T47D (cell line): ENCODE data around the gene JMJD1C.
"Not testable (repeated sequence)": the region's sequence is repeated elsewhere in the genome, so short reads cannot be mapped to it uniquely, and the experiment has no call there.

Experiments used
- DNase-seq, 2 experiments: peaks; one replicate each; pipeline versions ENCODE4 v3.0.0 to v3.0.0-alpha.2; 2011 to 2012; ENCODE audit warnings: low read depth in 1 of 2, low spot score in 1 of 2
- JUND ChIP-seq: IDR thresholded peaks from 2 replicates; pipeline ENCODE4 v1.6.1; 2012; ENCODE audit warnings: low read depth
- in situ Hi-C: cut with HindIII; loops from 2 replicates; pipeline ENCODE4 v1.10.0; 2016; ENCODE audit warnings: low sequenced_read_pairs, low pct_unique_long_range_greater_than_20kb

JMJD1C gene

DNA sequence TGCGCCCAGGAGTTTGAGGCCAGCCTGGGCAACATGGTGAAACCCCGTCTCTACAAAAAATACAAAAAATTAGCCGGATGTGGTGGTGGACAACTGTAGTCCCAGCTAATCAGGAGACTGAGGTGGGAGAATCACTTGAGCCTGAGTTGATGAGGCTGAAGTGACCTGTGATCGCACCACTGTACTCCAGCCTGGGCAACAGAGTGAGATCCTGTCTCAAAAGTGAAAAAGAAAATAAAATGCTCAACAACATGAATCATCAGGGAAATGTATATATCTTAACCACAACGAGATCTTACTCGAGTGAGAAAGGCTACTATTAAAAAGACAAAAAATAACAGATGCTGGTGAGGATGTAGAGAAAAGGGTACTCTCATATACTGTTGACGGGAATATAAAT is 72.7 kb downstream of the JMJD1C start:
- DNase-seq: no peak
- no peak for TF ChIP-seq JUND
- in situ Hi-C loops: no loop called here

GRCh38 chr10:63392224-63392623 is 73.6 kb downstream of the JMJD1C start:
- no peak for DNase-seq
- TF ChIP-seq JUND: no peak
- in situ Hi-C loops: no loop called here

DNA sequence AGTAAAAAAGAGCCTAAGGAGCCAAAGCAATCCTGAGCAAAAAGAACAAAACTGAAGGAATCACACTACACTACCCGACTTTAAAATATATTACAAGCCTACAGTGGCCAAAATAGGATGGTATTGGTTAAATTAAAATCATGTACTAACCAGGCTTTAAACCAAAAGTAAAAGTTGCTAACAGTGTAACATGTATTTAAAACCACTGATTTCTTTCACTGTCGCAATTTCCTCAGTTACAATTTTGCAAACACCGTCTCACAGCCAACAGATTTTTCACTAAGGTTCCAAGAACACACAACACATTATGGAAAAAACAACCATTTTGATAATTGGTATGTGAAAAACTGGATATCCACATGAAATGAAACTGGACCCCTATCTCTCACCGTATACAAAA is 74.0 kb downstream of the JMJD1C start:
- TF ChIP-seq JUND: no peak
- in situ Hi-C loops: no loop called here
- no peak for DNase-seq

GRCh38 chr10:63390521-63390920 is 75.3 kb downstream of the JMJD1C start:
- in situ Hi-C loops: no loop called here
- TF ChIP-seq JUND: no peak
- DNase-seq: no peak

- peak in 1 of 2 experiments; percentile 19 for DNase-seq
- in situ Hi-C loops: no loop called here
- no peak for TF ChIP-seq JUND
Measured at GRCh38 chr10:63388421-63389031, 77.3 kb downstream of the JMJD1C start.

- TF ChIP-seq JUND: no peak
- in situ Hi-C loops: no loop called here
- DNase-seq: no peak
Measured at GRCh38 chr10:63385254-63385653, 80.5 kb downstream of the JMJD1C start.

- in situ Hi-C loops: no loop called here
- TF ChIP-seq JUND: no peak
- no peak for DNase-seq
Measured at GRCh38 chr10:63384675-63385074, 81.1 kb downstream of the JMJD1C start.

DNA sequence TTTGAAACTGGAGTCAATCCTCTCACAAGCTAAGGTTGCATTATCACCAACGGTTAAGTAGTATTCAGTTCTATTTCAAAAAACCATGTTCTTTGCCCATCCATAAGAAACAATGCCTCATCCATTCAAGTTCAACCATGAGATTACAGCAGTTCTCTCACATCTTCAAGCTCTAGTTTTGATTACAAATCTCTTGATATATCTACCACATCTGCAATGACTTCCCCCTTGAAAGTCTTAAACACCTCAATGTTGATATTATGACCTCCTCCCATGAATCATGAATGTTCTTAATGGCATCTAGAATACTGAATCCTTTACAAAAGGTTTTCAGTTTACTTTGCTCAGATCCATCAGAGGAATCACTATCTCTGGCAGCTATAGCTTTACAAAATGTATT is 81.8 kb downstream of the JMJD1C start:
- DNase-seq: no peak
- in situ Hi-C loops: no loop called here
- no peak for TF ChIP-seq JUND

GRCh38 chr10:63383141-63383540 is 82.6 kb downstream of the JMJD1C start:
- no peak for TF ChIP-seq JUND
- DNase-seq: no peak
- in situ Hi-C loops: no loop called here

GRCh38 chr10:63382066-63382465 is 83.7 kb downstream of the JMJD1C start:
- no peak for DNase-seq
- no peak for TF ChIP-seq JUND
- in situ Hi-C loops: no loop called here

DNA sequence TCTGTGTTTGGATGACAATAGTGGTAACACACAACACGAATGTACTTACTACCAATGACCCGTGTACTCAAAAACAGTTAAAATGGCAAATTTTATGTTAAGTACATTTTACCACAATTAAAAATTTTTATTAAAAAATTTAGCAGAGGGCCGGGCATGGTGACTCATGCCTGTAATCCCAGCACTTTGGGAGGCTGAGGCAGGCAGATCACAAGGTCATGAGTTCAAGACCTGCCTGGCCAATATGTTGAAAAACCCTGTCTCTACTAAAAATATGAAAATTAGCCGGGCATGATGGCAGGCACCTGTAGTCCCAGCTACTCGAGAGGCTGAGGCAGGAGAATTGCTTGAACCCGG is 88.5 kb downstream of the JMJD1C start:
- in situ Hi-C loops, DNase-seq: not testable (repeated sequence)

DNA sequence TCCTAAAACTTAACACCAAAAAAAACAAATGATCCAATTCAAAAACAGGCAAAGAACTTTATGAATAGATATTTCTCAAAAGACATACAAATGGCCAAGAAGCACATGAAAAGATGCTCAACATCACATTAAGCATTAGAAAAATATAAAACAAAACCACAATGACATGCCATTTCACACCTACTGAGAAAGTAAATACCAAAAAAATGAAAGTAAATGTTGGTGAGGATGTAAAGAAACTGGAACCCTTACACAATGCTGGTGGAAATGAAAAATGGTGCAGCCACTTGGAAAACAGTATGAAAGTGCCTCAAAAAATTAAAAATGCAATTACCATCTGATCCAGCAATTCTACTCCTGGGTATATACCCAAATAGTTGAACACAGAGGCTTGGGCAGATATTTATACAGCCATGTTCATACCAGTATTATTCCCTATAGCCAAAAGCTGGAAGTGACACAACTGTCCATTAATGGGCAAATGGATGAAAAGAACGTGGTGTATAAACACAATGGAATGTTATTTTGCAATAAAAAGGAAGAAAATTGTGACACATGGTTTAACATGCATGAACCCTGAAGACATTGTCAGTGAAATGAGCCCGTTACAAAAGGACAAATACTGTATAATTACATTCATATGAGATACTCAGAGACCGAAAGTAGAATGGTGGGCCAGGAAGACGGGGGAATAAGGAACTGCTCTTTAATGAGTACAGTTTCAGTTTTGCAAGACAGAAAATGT is 89.0 kb downstream of the JMJD1C start:
- TF ChIP-seq JUND: no peak
- in situ Hi-C loops: no loop called here
- DNase-seq: no peak

DNA sequence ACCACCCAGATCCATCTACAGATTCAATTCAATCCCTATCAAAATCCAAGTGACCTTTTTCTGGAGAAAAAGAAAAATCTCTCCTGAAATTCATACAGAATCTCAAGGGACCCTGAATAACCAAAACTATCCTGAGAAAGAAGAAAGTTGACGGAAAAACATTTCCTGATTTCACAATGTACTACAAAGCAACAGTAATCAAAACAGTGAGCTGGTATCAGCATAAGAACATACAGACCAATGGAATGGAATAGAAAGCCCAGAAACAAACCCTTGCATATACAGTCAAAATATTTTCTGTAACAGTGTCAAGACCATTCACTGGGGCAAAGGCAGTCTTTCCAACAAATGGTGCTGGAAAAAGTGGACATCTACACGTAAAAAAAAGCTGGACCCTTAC is 89.9 kb downstream of the JMJD1C start:
- TF ChIP-seq JUND: no peak
- in situ Hi-C loops: no loop called here
- DNase-seq: no peak

- TF ChIP-seq JUND: no peak
- in situ Hi-C loops: no loop called here
- DNase-seq: no peak
Measured at GRCh38 chr10:63375458-63375857, 90.3 kb downstream of the JMJD1C start.
